ENCODE results near the gene DLGAP5. TPM values are rescaled to one million over a fixed set of nuclear protein-coding genes. Genes with fewer than 3 reads are reported as not detected.

Gene DLGAP5
- total and polyA plus RNA-seq, 4 donors: 8.7 to 14.4 (median 11.5) TPM

DNA sequence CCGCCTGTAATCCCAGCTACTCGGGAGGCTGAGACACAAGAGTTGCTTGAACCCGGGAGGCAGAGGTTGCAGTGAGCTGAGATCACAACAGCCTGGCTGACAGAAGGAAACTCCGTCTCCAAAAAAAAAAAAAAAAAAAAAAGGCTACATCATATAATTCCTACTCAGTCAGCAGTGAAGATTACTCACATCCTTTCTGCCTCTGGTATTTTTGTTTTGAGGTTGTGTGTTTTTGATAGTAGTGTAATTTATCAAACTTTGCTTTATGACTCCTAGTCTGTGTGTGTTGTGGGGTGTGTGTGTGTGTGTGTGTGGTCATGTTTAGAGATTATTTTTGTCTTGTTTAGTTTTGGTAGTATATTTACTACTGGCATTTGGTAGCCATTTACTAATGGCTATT, 29.8 kb upstream of the DLGAP5 start:
- Histone ChIP-seq H3K36me3 (ENCODE audit: control insufficient read depth, insufficient read depth, low read length) (no peaks in the 10 kb centered on the region), H3K27me3 (ENCODE audit: control insufficient read depth, insufficient read depth, low read length) (no peaks in the 10 kb centered on the region), H3K27ac (ENCODE audit: low read depth, low read length) (no peak overlapping the region), H3K9me3 (ENCODE audit: control insufficient read depth, insufficient read depth, low read length) (peaks cover under 1% of the 10 kb centered on the region), H3K4me1 (ENCODE audit: control insufficient read depth, insufficient read depth, low read length) (no peaks in the 10 kb centered on the region), H3K4me3 (ENCODE audit: low read depth, low read length) (no peak overlapping the region)
- no peak for DNase-seq (ENCODE audit: low read depth in 4 of 6, low spot score in 6 of 6)
- WGBS (ENCODE audit: insufficient coverage): 100% methylated on average over 1 of the region's 4 CpGs

DNA sequence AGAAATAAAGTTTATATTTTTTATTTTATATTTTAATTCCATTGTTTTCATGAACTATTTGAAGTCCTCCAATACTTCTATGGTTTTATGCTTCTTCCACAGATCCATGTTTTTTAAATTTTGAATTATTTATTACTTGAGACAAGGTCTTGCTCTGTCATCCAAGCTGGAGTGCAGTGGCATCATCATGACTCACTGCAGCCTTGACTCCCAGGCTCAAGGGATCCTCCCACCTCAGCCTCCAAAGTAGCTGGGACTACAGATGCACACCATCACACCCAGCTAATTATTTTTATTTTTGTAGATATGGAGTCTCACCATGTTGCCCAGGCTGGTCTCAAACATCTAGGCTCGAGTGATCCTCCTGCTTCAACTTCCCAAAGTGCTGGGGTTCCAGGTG, 28.8 kb upstream of the DLGAP5 start:
- no peaks in the 10 kb centered on the region for H3K9me3 ChIP-seq (ENCODE audit: control insufficient read depth, insufficient read depth, low read length)
- H3K4me1 ChIP-seq (ENCODE audit: control insufficient read depth, insufficient read depth, low read length): no peaks in the 10 kb centered on the region
- no peaks in the 10 kb centered on the region for H3K36me3 ChIP-seq (ENCODE audit: control insufficient read depth, insufficient read depth, low read length)
- H3K27ac ChIP-seq (ENCODE audit: low read depth, low read length): no peak overlapping the region
- no CpG with 5 or more reads among the region's 1 CpG for WGBS (ENCODE audit: insufficient coverage)
- DNase-seq (ENCODE audit: low read depth in 4 of 6, low spot score in 6 of 6): no peak
- H3K4me3 ChIP-seq (ENCODE audit: low read depth, low read length): no peak overlapping the region
- no peaks in the 10 kb centered on the region for H3K27me3 ChIP-seq (ENCODE audit: control insufficient read depth, insufficient read depth, low read length)

DNA sequence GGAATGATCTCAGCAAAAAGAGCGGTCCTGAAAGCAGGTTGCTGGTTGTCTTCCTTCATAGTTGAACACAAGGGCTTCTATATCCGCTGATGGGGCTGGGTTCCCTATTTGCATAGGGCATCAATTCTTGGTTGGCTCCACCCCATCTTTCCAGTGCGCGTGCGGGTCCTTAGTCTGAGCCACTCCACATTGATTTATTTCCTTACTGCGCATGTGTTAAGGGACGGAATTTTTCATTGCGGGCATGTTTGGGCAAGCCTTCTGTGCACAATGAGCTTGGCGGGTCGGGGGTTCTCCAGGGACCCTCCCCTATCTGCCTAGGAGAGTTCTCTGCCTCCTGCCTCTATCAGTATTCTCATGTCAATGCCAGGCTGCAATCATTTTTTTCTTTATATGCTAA, 21.2 kb upstream of the DLGAP5 start:
- peak in 1 of 6 donors; percentile 70 for DNase-seq (ENCODE audit: low read depth in 4 of 6, low spot score in 6 of 6)
- Histone ChIP-seq H3K9me3 (ENCODE audit: control insufficient read depth, insufficient read depth, low read length) (no peaks in the 10 kb centered on the region), H3K27me3 (ENCODE audit: control insufficient read depth, insufficient read depth, low read length) (no peaks in the 10 kb centered on the region), H3K27ac (ENCODE audit: low read depth, low read length) (no peak overlapping the region), H3K4me1 (ENCODE audit: control insufficient read depth, insufficient read depth, low read length) (no peaks in the 10 kb centered on the region), H3K4me3 (ENCODE audit: low read depth, low read length) (no peak overlapping the region), H3K36me3 (ENCODE audit: control insufficient read depth, insufficient read depth, low read length) (no peaks in the 10 kb centered on the region)
- 69% methylated on average over 7 of the region's 10 CpGs for WGBS (ENCODE audit: insufficient coverage)

DNA sequence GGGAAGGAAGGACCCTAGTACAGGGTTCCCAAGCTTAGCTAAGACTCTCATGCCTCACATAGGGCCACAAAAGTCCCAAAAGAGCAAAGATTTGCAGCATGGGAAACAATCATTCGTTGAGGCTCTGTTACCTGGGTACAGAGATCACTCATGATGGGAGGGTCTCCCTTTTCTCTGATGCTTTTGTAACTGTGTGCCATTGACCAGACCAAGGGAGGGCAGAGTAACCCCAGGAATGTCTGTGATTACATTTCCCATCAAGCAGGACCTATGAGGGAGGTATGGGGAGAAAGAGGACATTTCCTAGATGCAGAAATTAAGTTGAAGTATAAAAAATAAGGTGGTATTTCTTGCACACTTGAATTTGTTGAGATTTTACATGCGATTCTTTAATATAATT, 16.4 kb upstream of the DLGAP5 start:
- Histone ChIP-seq H3K27ac (ENCODE audit: low read depth, low read length) (no peak overlapping the region), H3K4me3 (ENCODE audit: low read depth, low read length) (no peak overlapping the region), H3K9me3 (ENCODE audit: control insufficient read depth, insufficient read depth, low read length) (no peaks in the 10 kb centered on the region), H3K4me1 (ENCODE audit: control insufficient read depth, insufficient read depth, low read length) (no peaks in the 10 kb centered on the region), H3K36me3 (ENCODE audit: control insufficient read depth, insufficient read depth, low read length) (no peaks in the 10 kb centered on the region), H3K27me3 (ENCODE audit: control insufficient read depth, insufficient read depth, low read length) (no peaks in the 10 kb centered on the region)
- WGBS (ENCODE audit: insufficient coverage): 57% methylated on average over 1 of the region's 2 CpGs
- no peak for DNase-seq (ENCODE audit: low read depth in 4 of 6, low spot score in 6 of 6)

DNA sequence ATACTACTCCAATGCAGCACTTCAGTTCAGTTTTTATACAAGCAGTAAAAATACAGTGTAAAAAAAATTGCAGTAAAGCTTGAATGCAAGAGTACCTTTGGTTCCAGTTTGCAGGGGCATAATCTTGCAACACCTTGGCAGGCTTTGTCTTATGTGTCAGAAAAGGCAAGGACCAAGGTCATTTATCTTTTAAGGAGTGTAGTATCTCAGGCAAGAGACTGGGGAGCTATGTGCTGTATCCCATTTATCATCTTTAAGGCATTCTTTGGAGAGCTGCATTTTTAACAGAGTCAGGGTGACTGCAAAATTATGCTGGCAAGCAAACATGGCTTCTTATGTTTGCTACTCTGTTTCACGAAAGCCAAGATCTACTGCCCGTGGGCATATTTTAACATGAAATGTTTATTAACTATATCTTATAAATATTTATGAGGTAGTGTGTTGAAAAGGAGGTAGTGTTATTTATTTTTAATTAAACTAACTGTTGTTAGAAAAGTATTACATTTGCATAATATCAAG, 14.8 kb upstream of the DLGAP5 start:
- H3K27ac ChIP-seq (ENCODE audit: low read depth, low read length): no peak overlapping the region
- H3K4me3 ChIP-seq (ENCODE audit: low read depth, low read length): no peak overlapping the region
- no peaks in the 10 kb centered on the region for H3K36me3 ChIP-seq (ENCODE audit: control insufficient read depth, insufficient read depth, low read length)
- no peaks in the 10 kb centered on the region for H3K27me3 ChIP-seq (ENCODE audit: control insufficient read depth, insufficient read depth, low read length)
- H3K9me3 ChIP-seq (ENCODE audit: control insufficient read depth, insufficient read depth, low read length): no peaks in the 10 kb centered on the region
- no CpG with 5 or more reads among the region's 2 CpGs for WGBS (ENCODE audit: insufficient coverage)
- DNase-seq (ENCODE audit: low read depth in 4 of 6, low spot score in 6 of 6): peak in 2 of 6 donors; percentile 20 to 43
- H3K4me1 ChIP-seq (ENCODE audit: control insufficient read depth, insufficient read depth, low read length): no peaks in the 10 kb centered on the region

DNA sequence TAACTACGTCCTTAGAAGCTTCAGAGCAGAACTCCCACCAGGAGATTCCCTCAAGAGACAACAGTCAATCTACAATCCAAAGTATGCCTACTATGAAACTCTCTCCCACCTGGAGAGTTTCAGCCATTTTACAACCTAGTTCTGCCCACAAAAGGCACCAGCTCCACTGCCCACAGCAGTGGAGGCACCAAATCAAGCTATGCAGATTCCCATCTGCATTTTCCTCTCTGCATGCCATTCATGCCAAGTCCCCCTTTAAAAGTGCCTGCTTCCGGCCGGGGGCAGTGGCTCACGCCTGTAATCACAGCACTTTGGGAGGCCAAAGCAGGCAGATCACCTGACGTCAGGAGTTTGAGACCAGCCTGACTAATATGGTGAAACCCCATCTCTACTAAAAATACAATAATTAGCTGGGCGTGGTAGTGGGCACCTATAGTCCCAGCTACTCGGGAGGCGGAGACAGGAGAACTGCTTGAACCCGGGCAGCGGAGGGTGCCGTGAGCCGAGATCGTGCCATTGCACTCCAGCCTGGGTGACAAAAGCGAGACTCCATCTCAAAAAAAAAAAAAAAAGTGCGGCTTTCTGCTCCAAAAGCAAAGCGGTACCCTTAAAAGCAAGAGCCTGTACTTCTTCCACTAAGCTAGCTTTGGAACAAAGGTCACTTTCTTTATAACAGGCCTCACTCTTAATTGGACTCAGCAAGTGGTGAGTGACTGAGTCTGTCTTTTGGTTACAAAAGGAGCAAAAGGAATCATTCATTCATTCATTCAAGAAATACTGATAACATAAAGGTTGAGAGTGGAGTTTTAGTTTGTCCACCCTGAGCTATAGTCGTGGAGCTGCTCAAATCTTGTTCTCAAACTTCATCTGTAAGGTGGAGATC, 10.1 kb upstream of the DLGAP5 start:
- 79% methylated on average over 13 of the region's 17 CpGs for WGBS (ENCODE audit: insufficient coverage)
- Histone ChIP-seq H3K4me1 (ENCODE audit: control insufficient read depth, insufficient read depth, low read length) (no peaks in the 10 kb centered on the region), H3K36me3 (ENCODE audit: control insufficient read depth, insufficient read depth, low read length) (no peaks in the 10 kb centered on the region), H3K9me3 (ENCODE audit: control insufficient read depth, insufficient read depth, low read length) (no peaks in the 10 kb centered on the region), H3K4me3 (ENCODE audit: low read depth, low read length) (no peak overlapping the region), H3K27me3 (ENCODE audit: control insufficient read depth, insufficient read depth, low read length) (no peaks in the 10 kb centered on the region), H3K27ac (ENCODE audit: low read depth, low read length) (no peak overlapping the region)
- DNase-seq (ENCODE audit: low read depth in 4 of 6, low spot score in 6 of 6): no peak

DNA sequence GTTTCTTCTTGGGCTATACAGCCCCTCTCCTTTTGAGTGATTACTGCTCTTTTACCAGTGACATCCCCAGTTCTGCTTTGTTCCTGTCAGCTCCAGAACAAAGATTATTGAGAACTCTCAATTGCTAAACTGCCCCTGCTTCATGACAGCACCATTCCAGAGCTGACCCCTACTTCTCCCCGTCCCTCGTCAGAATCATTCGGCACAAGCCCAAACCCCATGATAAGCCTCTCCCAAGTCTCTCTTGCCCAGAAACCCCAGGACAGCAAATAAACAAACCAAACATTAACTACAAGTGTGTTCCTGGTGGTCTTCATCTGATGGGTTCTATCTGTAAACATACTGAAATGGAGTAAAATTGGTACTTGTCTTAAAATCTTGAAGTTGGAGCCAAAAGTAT, 9.3 kb upstream of the DLGAP5 start:
- Histone ChIP-seq H3K9me3 (ENCODE audit: control insufficient read depth, insufficient read depth, low read length) (no peaks in the 10 kb centered on the region), H3K27ac (ENCODE audit: low read depth, low read length) (no peak overlapping the region), H3K36me3 (ENCODE audit: control insufficient read depth, insufficient read depth, low read length) (no peaks in the 10 kb centered on the region), H3K4me3 (ENCODE audit: low read depth, low read length) (no peak overlapping the region), H3K4me1 (ENCODE audit: control insufficient read depth, insufficient read depth, low read length) (no peaks in the 10 kb centered on the region), H3K27me3 (ENCODE audit: control insufficient read depth, insufficient read depth, low read length) (no peaks in the 10 kb centered on the region)
- DNase-seq (ENCODE audit: low read depth in 4 of 6, low spot score in 6 of 6): peak in 1 of 6 donors; percentile 17
- WGBS (ENCODE audit: insufficient coverage): 49% methylated on average over 3 of the region's 3 CpGs

DNA sequence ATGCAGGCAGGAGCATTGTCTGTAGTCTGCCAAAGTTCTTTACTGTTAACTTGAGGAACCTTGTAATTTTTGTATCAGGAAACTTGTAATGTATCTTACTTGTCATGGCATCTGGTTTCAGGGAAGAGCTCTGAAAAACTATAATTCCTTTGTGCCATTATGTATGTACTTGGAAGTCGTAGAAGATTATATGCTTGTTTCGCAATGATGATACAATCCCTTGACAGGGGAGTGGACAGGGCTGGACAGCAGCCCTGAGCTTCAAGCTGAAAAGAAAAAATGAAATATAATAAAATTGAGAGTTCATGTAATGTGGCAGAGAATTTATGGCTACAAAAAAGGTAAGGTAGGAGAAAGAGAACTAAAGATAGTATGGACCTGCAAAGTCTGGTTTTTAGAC, 7.4 kb upstream of the DLGAP5 start:
- DNase-seq (ENCODE audit: low read depth in 4 of 6, low spot score in 6 of 6): no peak
- Histone ChIP-seq H3K4me1 (ENCODE audit: control insufficient read depth, insufficient read depth, low read length) (no peaks in the 10 kb centered on the region), H3K27me3 (ENCODE audit: control insufficient read depth, insufficient read depth, low read length) (no peaks in the 10 kb centered on the region), H3K36me3 (ENCODE audit: control insufficient read depth, insufficient read depth, low read length) (no peaks in the 10 kb centered on the region), H3K9me3 (ENCODE audit: control insufficient read depth, insufficient read depth, low read length) (no peaks in the 10 kb centered on the region), H3K4me3 (ENCODE audit: low read depth, low read length) (no peak overlapping the region), H3K27ac (ENCODE audit: low read depth, low read length) (no peak overlapping the region)
- 100% methylated on average over 2 of the region's 2 CpGs for WGBS (ENCODE audit: insufficient coverage)

DNA sequence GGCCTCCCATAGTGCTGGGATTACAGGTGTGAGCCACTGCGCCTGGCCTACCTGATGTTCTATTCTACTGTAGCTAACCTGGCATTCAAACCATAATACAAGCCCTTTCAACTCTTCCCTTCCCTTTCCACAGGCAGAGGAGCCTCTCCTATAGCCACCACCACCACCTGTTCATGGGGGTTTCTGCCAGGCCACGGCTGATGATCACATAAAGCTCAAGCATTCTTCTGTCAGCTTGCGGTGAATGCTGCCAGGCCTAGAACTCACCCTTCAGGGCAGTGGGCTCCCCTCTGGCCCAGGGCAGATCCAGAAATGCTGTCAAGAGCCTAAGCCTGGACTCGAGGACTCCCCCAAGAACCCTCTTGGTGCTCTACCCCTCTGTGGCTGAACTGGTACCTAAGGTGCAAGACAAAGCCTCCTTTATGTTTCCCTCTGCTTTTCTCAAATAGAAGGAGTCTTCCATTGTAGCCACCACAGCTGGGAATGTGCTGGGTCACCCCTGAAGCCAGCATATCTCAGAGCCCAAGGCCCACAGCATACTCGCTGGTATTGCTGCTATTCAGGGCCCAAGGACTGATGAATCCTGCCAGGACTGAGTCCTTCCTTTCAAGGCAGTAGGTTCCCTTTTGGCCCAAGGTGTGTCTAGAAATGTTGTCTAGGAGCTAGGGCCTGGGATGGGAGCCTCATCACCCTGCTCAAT, 3.4 kb upstream of the DLGAP5 start:
- WGBS (ENCODE audit: insufficient coverage): 83% methylated on average over 5 of the region's 5 CpGs
- DNase-seq (ENCODE audit: low read depth in 4 of 6, low spot score in 6 of 6): no peak
- no peak overlapping the region for H3K4me3 ChIP-seq (ENCODE audit: low read depth, low read length)
- peaks cover 13% of the 10 kb centered on the region for H3K4me1 ChIP-seq (ENCODE audit: control insufficient read depth, insufficient read depth, low read length)
- H3K27ac ChIP-seq (ENCODE audit: low read depth, low read length): no peak overlapping the region
- no peaks in the 10 kb centered on the region for H3K9me3 ChIP-seq (ENCODE audit: control insufficient read depth, insufficient read depth, low read length)
- no peaks in the 10 kb centered on the region for H3K27me3 ChIP-seq (ENCODE audit: control insufficient read depth, insufficient read depth, low read length)
- H3K36me3 ChIP-seq (ENCODE audit: control insufficient read depth, insufficient read depth, low read length): no peaks in the 10 kb centered on the region

Data from spinal cord (tissue), 10 donors.